ENCODE data around the gene ZBTB8B.
A peak's percentile ranks its signal among the peaks of the same experiment; 100 is the strongest.
"Not testable (repeated sequence)": the region's sequence is repeated elsewhere in the genome, so short reads cannot be mapped to it uniquely, and the experiment has no call there.

ZBTB8B gene

GRCh38 chr1:32470431-32470830 is 5.6 kb downstream of the ZBTB8B start:
- no peak for DNase-seq

DNA sequence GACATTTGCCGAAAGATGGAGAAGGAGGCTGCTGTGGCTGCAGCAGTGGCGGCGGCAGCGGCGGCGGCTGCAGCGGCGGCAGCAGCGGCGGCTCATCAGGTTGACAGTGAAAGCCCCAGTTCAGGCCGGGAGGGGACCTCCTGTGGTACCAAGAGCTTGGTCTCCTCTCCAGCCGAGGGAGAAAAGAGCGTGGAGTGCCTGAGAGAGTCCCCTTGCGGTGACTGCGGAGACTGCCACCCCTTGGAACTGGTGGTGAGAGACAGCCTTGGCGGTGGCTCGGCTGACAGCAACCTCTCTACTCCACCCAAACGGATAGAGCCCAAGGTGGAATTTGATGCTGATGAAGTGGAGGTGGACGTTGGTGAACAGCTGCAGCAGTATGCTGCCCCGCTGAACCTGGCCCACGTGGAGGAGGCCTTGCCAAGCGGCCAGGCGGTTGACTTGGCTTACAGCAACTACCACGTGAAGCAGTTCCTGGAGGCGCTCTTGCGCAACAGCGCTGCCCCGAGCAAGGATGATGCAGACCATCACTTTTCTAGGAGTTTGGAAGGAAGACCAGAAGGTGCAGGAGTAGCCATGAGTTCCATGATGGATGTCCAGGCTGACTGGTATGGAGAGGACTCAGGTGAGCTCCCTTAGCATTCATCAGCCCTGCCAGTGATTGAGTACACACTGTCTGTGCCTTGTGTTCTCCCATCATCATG is 6.3 kb downstream of the ZBTB8B start:
- DNase-seq, result no peak

GRCh38 chr1:32471695-32472362 is 7.0 kb downstream of the ZBTB8B start:
- no peak for DNase-seq

DNA sequence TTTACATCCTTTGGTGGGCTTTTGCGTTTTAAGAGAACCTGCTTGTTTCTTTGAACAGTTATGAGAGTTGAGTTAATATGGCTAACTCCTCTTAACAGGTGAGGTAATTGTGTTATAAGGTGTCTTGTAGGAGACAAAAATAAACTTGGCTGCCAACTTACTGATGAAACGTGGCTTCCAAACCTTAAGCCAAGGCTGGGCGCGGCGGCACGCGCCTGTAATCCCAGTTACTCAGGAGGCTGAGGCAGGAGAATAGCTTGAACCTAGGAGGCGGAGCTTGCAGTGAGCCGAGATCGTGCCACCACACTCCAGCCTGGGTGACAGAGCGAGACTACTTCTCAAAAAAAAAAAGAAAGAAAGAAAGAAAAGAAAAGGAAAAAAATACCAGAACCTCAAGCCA is 8.1 kb downstream of the ZBTB8B start:
- not testable (repeated sequence) for DNase-seq

DNA sequence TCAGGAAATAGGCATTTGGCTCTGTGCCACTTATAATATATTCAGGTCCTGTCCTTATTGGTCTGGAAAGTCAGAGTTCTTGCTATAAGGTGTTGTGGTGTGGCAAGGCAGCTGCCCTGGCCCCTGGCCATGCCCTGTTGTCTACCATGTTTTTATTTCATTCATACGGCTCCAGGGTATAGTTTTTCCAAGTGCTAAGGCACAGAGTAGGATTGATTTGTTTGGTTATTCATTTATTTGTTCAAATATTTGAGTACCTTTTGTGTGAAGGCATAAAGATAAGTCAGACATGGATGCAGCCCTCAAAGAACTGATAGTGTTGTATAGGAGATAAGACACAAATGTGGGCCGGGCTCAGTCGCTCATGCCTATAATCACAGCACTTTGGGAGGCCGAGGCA is 10.1 kb downstream of the ZBTB8B start:
- no peak for DNase-seq

GRCh38 chr1:32480003-32480402 is 15.1 kb downstream of the ZBTB8B start:
- DNase-seq, result no peak

- DNase-seq, result no peak
Measured at GRCh38 chr1:32480761-32481160, 15.9 kb downstream of the ZBTB8B start.

- DNase-seq, result not testable (repeated sequence)
Measured at GRCh38 chr1:32481788-32482187, 16.9 kb downstream of the ZBTB8B start.

DNA sequence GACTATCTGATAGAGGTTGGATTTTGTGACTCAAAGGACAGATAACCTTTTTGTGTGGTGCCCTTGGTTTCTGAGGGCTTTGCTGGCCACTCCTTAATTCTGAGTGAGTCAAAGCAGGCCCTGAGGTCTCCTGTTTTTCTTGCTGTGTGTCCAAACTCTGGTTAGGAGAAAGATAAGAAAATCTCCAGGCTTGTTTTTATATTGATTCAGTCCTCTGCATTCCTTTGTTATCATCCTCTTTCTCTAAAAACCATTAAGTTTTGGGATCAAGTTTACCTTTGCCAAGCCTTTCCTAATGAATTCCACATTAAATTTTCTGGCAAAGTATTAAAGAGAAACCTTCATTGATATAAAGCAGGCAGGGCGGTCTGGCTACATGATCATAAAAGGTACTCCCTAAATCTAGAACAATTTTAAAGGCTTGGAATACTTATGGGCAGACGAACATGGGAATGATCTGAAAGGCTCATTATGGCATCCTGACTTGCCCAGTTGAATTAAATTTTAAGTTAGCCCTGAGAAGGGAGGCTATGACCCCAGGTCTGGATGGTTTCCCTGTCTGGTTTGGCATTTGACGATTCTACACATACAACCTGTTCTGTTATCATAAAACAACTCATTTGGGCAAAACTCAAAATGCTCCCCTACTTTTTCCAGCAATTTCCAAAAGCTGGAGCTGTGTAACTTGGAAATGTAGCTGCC is 20.8 kb downstream of the ZBTB8B start:
- no peak for DNase-seq

DNA sequence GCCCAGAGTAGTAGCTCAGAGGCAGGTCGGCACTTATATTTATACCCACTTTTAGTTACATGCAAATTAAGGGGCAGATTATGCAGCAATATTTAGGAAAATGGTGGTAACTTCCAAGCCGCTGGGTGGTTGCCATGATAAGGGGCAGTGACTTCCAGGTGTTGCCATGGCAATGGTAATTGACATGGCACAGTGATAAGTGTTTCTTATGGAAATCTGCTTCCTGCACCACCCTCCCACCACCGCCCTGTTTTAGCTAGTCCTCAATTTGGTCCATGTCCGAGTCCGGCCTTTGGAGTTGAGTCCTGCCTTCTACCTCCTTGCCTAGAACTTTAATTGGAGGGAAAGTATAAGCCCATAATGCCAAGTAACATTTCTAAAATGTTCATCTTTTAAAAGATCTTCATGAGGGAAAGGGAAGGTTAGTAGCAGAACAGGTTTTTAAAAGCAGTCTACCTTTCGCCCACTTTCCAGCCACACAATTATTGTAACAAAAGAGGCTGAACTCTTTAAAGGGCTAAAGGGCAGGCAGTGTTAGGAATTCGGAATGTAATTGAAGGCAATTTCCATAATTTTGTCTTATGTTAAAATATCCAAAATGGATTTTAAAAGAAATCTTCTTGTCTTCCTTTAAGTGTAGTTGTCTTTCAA is 21.7 kb downstream of the ZBTB8B start:
- DNase-seq, result no peak

- DNase-seq, result no peak
Measured at GRCh38 chr1:32487182-32487581, 22.3 kb downstream of the ZBTB8B start.

- DNase-seq, result no peak
Measured at GRCh38 chr1:32489774-32490454, 25.0 kb downstream of the ZBTB8B start.

DNA sequence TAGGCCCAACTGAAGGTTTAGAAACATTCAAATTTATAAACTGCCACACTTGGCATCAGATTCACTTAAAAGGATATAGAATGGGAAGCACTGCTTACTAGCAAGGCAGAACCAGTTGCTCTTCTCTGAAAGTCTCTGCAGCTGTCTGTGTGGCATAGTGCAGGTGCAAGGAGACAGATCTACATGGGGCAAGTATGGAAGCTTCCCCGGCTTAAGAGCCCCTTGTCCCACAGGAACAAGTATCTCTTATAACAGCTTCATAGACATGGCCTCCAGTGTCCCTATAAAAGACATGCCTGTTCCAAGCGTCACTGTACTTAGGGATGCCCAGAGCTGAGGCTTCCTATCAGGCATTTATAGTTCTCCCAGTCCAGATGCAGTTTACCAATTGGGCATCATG is 26.5 kb downstream of the ZBTB8B start:
- no peak for DNase-seq

- peak; percentile 63 for DNase-seq
Measured at GRCh38 chr1:32494196-32494595, 29.3 kb downstream of the ZBTB8B start.

GRCh38 chr1:32494711-32495337 is 30.0 kb downstream of the ZBTB8B start:
- no peak for DNase-seq

GRCh38 chr1:32496127-32496526 is 31.3 kb downstream of the ZBTB8B start:
- peak; percentile 61 for DNase-seq

DNA sequence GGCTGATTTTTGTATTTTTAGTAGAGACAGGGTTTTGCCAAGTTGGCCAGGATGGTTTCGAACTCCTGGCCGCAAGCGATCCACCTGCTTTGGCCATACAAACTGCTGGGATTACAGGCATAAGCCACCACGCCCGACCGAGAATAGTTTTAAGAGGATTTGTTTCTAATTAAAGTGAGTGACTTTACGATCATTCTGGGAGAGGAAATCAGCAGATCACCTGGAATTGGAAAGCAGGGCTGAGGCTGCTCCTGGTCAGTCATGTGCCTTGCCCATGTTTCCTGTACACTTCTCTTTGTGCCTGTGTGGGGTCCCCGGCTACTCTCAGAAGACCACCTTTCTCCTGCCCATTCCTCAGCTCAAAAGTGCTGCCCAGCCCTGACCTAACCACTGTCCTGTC is 33.9 kb downstream of the ZBTB8B start:
- DNase-seq, result no peak

GRCh38 chr1:32500387-32501209 is 35.7 kb downstream of the ZBTB8B start:
- peak; percentile 72 for DNase-seq

- no peak for DNase-seq
Measured at GRCh38 chr1:32501865-32502264, 37.0 kb downstream of the ZBTB8B start.

- no peak for DNase-seq
Measured at GRCh38 chr1:32503153-32503552, 38.3 kb downstream of the ZBTB8B start.

DNA sequence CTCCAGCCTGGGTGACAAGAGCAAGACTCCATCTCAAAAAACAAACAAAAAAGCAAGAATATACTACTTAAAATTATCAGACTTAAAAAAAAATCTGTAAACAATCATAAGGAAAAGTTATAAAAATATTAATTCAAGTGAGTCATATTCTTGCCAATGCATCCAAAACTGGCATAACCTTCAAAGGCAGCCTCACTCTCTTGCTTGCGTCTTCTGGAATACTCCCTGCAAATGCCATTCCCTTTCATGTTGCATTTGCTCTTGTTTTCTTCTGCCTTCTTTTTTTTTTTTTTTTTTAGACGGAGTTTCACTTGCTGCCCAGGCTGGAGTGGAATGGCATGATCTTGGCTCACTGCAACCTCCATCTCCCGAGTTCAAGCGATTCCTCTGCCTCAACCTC is 42.1 kb downstream of the ZBTB8B start:
- no peak for DNase-seq
